PC-3 (cell line): ENCODE measurements around the gene ARHGAP6. TPM values are rescaled to one million over a fixed set of nuclear protein-coding genes. Genes with fewer than 3 reads are reported as not detected.

ENCODE experiments used
- ATAC-seq: fragments of 200-7000 bp; cut with Tn5 transposase; 2 replicates; pipeline ENCODE4 v1.9.1; 2020; ENCODE audit warnings: mild to moderate bottlenecking, moderate library complexity
- BruUV-seq: library from RNA; stranded (reverse); fragments of 400-500 nt; replicated peaks from 2 replicates; lab custom pipeline; 2021; lab: Mats Ljungman, UMichigan
- CTCF ChIA-PET: fragments of 300-600 bp; sonication (Branson Sonifier 250); formaldehyde crosslinking; loops from one replicate; lab custom pipeline; 2022; ENCODE audit warnings: antibody characterized with exemption; lab: Charles Lee
- POLR2A ChIA-PET: fragments of 300-600 bp; sonication (Branson Sonifier 250); formaldehyde crosslinking; loops from one replicate; lab custom pipeline; 2022; ENCODE audit warnings: antibody characterized with exemption; ENCODE audit not compliant: unreplicated experiment; lab: Charles Lee
- DNase-seq: peaks from one replicate; pipeline ENCODE4 v3.0.0-alpha.2; 2015
- H2AFZ ChIP-seq: fragments of 300-600 bp; sonication (generic); 2 replicates; pipeline ENCODE4 v1.6.0; 2016; ENCODE audit warnings: antibody characterized with exemption, low read length
- H3F3A ChIP-seq: fragments of 300-600 bp; sonication (generic); one replicate; pipeline ENCODE4 v1.6.0; 2017; ENCODE audit warnings: antibody characterized with exemption, low read length, control low read depth, mild to moderate bottlenecking; ENCODE audit not compliant: unreplicated experiment
- H3K27ac ChIP-seq: fragments of 300-600 bp; sonication (generic); 2 replicates; pipeline ENCODE4 v1.5.1; 2016; ENCODE audit warnings: mild to moderate bottlenecking, low read length
- H3K27me3 ChIP-seq: fragments of 300-600 bp; sonication (generic); 2 replicates; pipeline ENCODE4 v1.6.1; 2016; ENCODE audit warnings: low read length, mixed read lengths
- H3K36me3 ChIP-seq: fragments of 300-600 bp; sonication (generic); 2 replicates; pipeline ENCODE4 v1.6.1; 2016; ENCODE audit warnings: low read depth, mixed run types, low read length, mixed read lengths
- H3K4me1 ChIP-seq: fragments of 300-600 bp; sonication (generic); 2 replicates; pipeline ENCODE4 v1.5.1; 2016; ENCODE audit warnings: low read length; ENCODE audit not compliant: insufficient read depth
- H3K4me2 ChIP-seq: fragments of 300-600 bp; sonication (generic); 2 replicates; pipeline ENCODE4 v1.6.0; 2016; ENCODE audit warnings: low read length
- H3K4me3 ChIP-seq: fragments of 300-600 bp; sonication (generic); 2 replicates; pipeline ENCODE4 v1.5.1; 2016; ENCODE audit warnings: mild to moderate bottlenecking, low read length, mixed read lengths
- H3K79me2 ChIP-seq: fragments of 300-600 bp; sonication (generic); 2 replicates; pipeline ENCODE4 v1.6.1; 2017; ENCODE audit warnings: low read length, mixed read lengths
- H3K9ac ChIP-seq: fragments of 300-600 bp; sonication (generic); 2 replicates; pipeline ENCODE4 v1.6.0; 2016; ENCODE audit warnings: mild to moderate bottlenecking, low read length
- H3K9me2 ChIP-seq: fragments of 300-600 bp; sonication (generic); replicated peaks from 2 replicates; pipeline ENCODE4 v1.6.1; 2016; ENCODE audit warnings: mixed run types, low read length, mixed read lengths
- H3K9me3 ChIP-seq: fragments of 300-600 bp; sonication (generic); 2 replicates; pipeline ENCODE4 v1.6.1; 2016; ENCODE audit warnings: low read length, mixed read lengths
- H4K20me1 ChIP-seq: fragments of 300-600 bp; sonication (generic); 2 replicates; pipeline ENCODE4 v1.6.1; 2016; ENCODE audit warnings: low read length, mixed read lengths
- EZH2 ChIP-seq: fragments of 300-600 bp; sonication (generic); IDR thresholded peaks from one replicate; pipeline ENCODE4 v1.6.1; 2017; ENCODE audit warnings: antibody characterized with exemption, mild to moderate bottlenecking, low read length; ENCODE audit not compliant: unreplicated experiment
- EZH2phosphoT487 ChIP-seq: fragments of 300-600 bp; sonication (generic); IDR thresholded peaks from 2 replicates; pipeline ENCODE4 v1.6.1; 2018; ENCODE audit warnings: mild to moderate bottlenecking, antibody characterized with exemption, low read length, borderline replicate concordance
- intact Hi-C: fragments of 100-400 bp; cut with micrococcal nuclease; formaldehyde crosslinking; loops from 2 replicates; pipeline ENCODE4 v1.9.0; 2023
- total RNA-seq: library from RNA; depleted of rRNA; stranded (reverse); fragments of >200 nt; gene quantifications from 2 replicates; pipeline ENCODE4 v1.2.3, GENCODE V29; 2014
- TF ChIP-seq, protein P1 (sequence below): fragments of 300-600 bp; sonication (generic); conservative IDR thresholded peaks from 2 replicates; pipeline ENCODE4 v1.5.1; 2017; ENCODE audit warnings: antibody characterized with exemption, low read depth, mild to moderate bottlenecking, low read length

Gene ARHGAP6
- total RNA-seq, 1 experiment from 2014 or later: 2.8 TPM

DNA sequence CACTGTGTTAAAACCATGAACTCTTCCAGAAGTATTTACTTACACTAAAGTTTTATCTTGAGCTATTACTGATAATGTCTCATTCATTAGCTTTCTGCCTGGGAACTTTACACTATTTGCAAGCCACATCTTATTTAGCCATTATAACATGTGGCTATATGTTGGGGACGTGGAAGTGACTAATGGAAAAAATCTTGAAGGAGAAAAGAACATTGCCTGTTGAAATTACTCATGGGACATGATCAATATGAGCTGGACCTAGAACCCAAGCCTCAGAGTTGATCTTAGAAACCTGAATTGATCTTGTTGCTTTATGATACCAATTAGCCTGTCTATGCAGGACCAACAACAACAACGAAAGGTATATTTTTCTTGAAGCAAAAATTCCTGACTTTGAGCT lies 22.5 kb upstream of the ARHGAP6 start:
- ATAC-seq: peak; percentile 35; the same call in 1 of the 2 replicates
- CTCF ChIA-PET: no interaction called here
- no TSS peak for BruUV-seq

DNA sequence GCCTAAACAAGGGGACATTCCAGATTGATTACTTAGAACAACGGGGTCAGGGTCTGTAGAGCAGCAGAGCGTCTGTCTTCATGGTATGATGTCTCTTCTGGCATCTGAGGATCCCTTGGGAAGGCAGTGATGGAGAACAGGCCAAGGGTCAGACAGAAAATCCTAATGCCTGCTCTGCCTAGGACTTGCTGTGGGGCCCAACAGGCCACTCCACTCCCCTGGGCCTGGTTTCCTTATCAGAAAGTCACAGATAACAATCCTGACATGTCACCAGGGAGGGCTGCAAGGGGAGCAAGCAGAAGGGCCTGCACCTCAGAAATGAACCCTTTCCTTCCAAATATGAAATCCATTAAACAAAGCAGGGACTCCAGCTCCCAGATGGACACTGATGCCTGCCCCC lies 21.4 kb upstream of the ARHGAP6 start:
- CTCF ChIA-PET: no interaction called here
- ATAC-seq (no peak), DNase-seq (no peak)
- no peaks in the 10 kb centered on the region for H3K27me3 ChIP-seq
- POLR2A ChIA-PET: no interaction called here
- no peaks in the 10 kb centered on the region for H3K36me3 ChIP-seq
- H3K9me3 ChIP-seq: no peaks in the 10 kb centered on the region
- intact Hi-C loops: loop anchor here (5.0 kb wide), 1 partner anchor 70 kb away; the partner anchor contains the start of gene MSL3
- no peak for TF ChIP-seq EZH2
- TF ChIP-seq, protein P1, sequence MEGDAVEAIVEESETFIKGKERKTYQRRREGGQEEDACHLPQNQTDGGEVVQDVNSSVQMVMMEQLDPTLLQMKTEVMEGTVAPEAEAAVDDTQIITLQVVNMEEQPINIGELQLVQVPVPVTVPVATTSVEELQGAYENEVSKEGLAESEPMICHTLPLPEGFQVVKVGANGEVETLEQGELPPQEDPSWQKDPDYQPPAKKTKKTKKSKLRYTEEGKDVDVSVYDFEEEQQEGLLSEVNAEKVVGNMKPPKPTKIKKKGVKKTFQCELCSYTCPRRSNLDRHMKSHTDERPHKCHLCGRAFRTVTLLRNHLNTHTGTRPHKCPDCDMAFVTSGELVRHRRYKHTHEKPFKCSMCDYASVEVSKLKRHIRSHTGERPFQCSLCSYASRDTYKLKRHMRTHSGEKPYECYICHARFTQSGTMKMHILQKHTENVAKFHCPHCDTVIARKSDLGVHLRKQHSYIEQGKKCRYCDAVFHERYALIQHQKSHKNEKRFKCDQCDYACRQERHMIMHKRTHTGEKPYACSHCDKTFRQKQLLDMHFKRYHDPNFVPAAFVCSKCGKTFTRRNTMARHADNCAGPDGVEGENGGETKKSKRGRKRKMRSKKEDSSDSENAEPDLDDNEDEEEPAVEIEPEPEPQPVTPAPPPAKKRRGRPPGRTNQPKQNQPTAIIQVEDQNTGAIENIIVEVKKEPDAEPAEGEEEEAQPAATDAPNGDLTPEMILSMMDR: no peak
- no peak for TF ChIP-seq EZH2phosphoT487
- H3K27ac ChIP-seq: no peak overlapping the region
- H3K4me3 ChIP-seq: no peak overlapping the region
- H3K9ac ChIP-seq: no peak overlapping the region
- no peak overlapping the region for H2AFZ ChIP-seq
- no peak overlapping the region for H3K4me2 ChIP-seq
- no peaks in the 10 kb centered on the region for H3K79me2 ChIP-seq
- no peaks in the 10 kb centered on the region for H3F3A ChIP-seq
- peaks cover 14% of the 10 kb centered on the region for H3K4me1 ChIP-seq
- no TSS peak for BruUV-seq
- no peaks in the 10 kb centered on the region for H3K9me2 ChIP-seq
- H4K20me1 ChIP-seq: no peaks in the 10 kb centered on the region

More for the DNA sequence above, 22.5 kb upstream of the ARHGAP6 start:
- Histone ChIP-seq H3K4me1 (peaks cover 14% of the 10 kb centered on the region), H3K79me2 (no peaks in the 10 kb centered on the region), H3K27me3 (no peaks in the 10 kb centered on the region), H3F3A (no peaks in the 10 kb centered on the region), H3K9me2 (no peaks in the 10 kb centered on the region), H3K36me3 (no peaks in the 10 kb centered on the region), H4K20me1 (no peaks in the 10 kb centered on the region), H3K4me3 (peak overlapping the region; percentile 18; the same call in 1 of the 2 replicates), H3K4me2 (peak overlapping the region; percentile 29), H2AFZ (no peak overlapping the region), H3K9ac (no peak overlapping the region), H3K27ac (peak overlapping the region; percentile 42), H3K9me3 (no peaks in the 10 kb centered on the region)
- POLR2A ChIA-PET: interaction anchor here (0.6 kb wide), 1 partner anchor 70 kb away, joined by 4 read pairs; the partner anchor contains the start of gene MSL3
- intact Hi-C loops: loop anchor here (5.0 kb wide), 1 partner anchor 69 kb away; the partner anchor contains the start of gene MSL3
- no peak for TF ChIP-seq EZH2
- DNase-seq: peak; percentile 30

DNA sequence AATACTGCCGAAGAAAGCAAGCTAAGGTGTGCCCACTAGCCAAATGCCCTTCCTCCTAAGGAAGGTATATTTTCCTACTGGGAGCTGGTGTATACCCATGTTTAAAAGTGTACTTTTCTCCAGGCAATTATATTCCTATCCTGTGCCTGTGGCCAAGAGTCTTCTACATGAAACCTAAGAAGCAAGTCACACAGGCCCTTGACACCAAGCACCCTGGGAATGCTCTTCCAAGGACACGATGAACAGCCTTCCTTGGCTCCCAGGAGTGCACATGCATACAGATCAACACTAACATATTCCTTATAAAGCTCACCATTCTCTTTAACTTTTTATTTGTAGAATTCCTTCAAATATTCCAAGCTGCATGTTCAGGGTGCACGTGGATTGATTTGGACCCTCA lies 17.3 kb upstream of the ARHGAP6 start:
- ATAC-seq (no peak), DNase-seq (no peak)
- CTCF ChIA-PET: no interaction called here
- intact Hi-C loops: no loop called here
- H3K36me3 ChIP-seq: no peaks in the 10 kb centered on the region
- no peak overlapping the region for H3K27ac ChIP-seq
- H3K27me3 ChIP-seq: no peaks in the 10 kb centered on the region
- H3K4me3 ChIP-seq: no peak overlapping the region
- BruUV-seq: no TSS peak
- H3K9me3 ChIP-seq: no peaks in the 10 kb centered on the region
- H4K20me1 ChIP-seq: no peaks in the 10 kb centered on the region
- no peaks in the 10 kb centered on the region for H3F3A ChIP-seq
- H3K9me2 ChIP-seq: no peaks in the 10 kb centered on the region
- H3K4me2 ChIP-seq: no peak overlapping the region
- no peak for TF ChIP-seq EZH2
- no peak for TF ChIP-seq EZH2phosphoT487
- POLR2A ChIA-PET: no interaction called here
- H3K9ac ChIP-seq: no peak overlapping the region
- H3K4me1 ChIP-seq: peaks cover under 1% of the 10 kb centered on the region
- no peaks in the 10 kb centered on the region for H3K79me2 ChIP-seq
- no peak overlapping the region for H2AFZ ChIP-seq
